Measurements from ENCODE around the gene PGK2.
"Not testable (repeated sequence)": the region's sequence is repeated elsewhere in the genome, so short reads cannot be mapped to it uniquely, and the experiment has no call there.

The PGK2 gene

DNA sequence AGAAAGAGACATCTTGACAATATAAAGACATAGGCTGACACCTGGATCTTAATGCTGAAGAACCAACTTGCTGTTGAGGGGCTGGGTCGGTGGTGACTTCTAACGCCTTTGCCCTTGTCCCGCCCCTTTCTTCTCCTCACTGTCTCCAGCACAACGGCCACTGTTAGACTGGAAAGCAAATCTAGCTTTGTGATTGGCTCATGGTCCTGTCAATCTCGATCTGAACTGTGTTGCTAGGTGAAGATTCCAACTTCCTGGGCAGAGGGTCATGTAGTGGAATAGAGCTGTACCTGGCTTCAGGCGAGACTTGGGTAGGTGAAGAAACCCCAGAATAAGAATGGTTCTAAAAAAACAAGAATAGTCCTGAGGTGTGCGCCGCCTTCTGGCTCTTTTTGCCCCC is at the start of gene PGK2:
Gene PGK2 (minus strand): TSS at position 110 of the 400 bp plus-strand sequence. CDS start 98 bp downstream, at position 12.
- DNase-seq: no peak

DNA sequence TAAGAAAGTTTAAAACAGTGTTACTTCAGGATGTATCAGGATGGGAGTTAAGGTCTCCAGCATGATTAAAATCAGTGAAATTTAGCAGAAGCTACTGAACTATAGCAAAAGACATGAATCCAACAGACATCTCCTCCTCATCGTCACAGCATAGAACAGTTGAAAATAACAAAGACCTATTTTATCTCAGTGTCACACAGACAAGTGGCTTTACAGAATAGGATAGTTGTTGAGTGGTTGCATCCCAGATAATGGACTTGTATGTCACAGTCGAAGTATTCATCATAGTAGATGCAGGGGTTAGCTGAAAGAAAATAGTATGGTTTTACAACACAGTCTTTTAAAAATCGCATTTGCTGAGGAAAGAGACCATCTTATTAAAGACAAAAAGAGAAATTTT is 48.1 kb upstream of the PGK2 start:
- no peak for DNase-seq

DNA sequence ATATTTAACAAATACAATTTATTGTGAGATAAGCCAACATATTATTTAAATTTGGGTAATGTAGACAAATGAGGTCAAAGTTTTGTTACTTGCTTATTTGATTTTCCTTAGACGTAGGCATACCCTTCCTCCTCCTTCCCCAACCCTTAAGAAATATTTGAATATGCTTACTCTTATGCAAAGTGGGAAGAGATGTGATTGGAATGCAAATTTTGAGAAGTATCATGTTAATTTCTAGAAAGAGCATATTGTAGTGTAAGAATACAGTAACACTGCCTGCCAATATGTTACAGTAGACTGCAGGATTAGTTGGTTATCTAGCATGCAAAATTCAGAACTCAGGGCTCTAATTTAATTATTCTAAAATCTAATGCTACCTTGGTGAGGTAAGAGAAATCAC is 46.3 kb upstream of the PGK2 start:
- DNase-seq: no peak

DNA sequence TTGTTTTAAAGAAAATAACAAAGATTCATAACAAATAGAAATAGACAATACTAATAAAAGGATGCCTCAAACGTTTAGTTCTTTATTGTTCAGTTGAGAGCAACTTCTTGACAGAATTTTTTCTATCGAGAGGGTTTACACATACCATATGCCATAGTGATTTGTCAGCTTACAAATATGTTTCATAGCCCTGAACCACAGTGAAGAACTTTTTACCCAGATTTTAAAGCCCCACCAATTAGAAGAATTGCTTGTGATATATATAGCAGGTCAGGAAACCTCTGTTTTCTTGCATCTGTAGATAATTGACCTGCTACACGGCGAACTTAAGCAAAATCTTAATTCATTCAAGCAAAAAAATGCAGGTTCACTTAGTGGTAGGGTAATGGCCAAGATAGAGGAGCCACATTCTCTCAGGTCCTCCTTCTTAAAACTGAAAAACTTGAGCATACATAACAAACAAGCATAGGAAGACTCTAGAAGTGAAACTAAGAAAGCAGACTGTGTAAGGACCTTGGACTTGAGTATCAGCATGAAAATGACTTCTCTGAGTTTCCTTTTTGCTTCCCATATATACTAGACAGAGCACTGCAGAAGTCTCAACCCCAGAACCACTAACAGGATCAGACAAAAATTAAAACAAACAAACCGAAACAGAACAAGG is 39.8 kb upstream of the PGK2 start:
- DNase-seq: no peak

DNA sequence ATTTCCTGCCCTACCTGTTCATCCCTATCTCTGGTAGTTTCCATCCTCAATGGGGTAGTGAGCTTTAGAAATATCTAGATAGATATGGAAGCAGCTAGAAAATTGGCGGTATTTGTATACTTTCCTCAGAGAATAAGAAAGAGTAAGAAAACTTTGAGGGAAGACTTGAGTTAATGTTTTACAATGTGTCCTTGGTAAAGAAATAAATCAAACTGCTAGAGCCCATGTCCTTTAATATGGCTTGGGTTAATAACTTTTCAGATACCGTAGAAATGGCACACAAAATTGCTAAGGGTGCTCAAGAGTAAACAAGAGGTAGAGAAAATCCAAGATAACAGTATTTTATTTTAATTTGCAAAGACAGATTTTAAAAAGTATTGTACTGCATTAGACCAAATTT is 28.1 kb upstream of the PGK2 start:
- no peak for DNase-seq

DNA sequence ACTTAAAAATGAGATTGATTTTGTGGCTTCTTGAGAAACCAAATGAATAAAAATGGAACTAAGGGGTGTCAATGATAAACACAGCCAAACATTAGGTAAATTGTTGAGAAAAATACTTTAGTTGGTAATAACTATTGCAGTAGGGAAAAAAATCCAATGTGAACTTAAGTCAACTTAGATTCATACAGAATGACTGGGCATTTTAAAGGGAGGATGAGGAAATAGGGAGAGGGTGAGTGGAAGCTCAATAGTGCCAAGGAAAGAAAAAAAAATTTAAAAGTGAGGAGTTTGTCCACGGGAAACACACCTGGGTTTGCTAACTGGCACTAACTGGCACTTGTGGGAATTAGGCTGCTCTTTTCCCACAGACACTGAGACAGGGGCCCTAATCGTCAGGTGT is 26.2 kb upstream of the PGK2 start:
- DNase-seq: no peak

DNA sequence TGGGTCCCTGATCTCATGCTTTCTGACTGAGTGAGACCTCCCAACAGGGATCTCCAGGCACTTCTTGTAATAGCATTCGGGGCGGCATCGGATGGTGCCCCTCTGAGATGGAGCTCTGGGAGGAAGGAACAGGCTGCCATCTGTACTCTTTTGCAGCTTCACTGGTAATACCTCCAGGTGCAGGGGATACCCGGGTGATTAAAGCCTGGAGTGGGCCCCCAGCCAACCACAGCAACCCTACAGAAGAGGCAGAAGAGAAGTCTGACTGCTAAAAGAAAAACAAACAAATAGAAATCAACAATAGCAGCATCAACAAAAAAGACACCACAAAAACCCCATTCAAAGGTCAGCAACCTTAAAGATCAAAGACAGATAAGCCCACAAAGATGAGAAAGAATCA is 19.1 kb upstream of the PGK2 start:
- DNase-seq: no peak

DNA sequence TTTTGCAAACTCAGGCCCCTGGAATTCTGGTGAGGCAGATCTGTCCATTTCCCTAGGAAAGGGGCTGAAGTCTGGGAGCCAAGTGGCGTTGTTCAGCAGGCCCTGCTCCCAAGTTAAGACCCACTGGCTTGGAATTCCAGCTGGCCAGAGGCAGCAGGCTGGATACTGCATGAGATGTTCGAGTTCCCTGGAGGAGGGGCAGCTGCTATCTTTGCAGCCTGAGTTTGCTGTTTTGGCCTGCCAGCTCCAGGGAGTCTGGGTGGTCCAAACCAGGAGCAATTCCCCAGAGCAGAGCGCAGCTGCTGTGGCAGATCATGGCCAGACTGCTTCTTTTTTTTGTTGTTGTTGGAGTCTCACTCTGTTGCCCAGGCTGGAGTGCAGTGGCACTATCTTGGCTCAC is 18.2 kb upstream of the PGK2 start:
- no peak for DNase-seq

DNA sequence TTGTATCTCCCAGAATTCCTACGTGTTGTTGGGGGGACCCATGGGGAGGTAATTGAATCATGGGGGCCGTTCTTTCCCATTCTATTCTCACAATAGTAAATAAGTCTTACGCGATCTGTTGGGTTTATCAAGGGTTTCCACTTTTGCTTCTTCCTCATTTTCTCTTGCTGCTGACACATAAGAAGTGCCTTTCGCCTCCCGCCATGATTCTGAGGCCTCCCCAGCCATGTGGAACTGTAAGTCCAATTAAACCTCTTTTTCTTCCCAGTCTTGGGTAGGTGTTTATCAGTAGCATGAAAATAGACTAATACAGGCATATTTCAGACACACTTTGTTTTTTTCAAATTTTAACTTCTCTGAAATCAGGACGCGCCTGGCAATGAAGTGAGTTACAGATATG is 14.4 kb upstream of the PGK2 start:
- no peak for DNase-seq

DNA sequence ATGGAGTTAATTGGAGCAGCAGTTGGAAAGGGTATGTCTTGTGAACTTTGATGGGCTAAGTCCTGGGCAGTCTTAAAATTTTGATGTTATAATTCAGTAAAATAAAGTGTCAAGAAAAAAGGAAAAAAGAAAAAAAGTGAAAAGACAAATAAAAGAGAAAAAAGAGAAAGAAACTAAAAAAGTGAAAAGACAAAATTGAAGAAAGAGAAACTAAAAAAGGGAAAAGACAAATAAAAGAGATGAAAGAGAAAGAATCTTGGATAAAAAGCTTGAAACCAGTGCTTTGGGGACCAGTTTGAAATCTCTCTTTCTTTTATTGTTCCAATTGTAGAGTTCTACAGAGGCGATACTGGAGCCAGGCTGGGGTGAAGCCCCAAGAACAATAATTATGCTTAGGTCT is 12.0 kb upstream of the PGK2 start:
- no peak for DNase-seq

DNA sequence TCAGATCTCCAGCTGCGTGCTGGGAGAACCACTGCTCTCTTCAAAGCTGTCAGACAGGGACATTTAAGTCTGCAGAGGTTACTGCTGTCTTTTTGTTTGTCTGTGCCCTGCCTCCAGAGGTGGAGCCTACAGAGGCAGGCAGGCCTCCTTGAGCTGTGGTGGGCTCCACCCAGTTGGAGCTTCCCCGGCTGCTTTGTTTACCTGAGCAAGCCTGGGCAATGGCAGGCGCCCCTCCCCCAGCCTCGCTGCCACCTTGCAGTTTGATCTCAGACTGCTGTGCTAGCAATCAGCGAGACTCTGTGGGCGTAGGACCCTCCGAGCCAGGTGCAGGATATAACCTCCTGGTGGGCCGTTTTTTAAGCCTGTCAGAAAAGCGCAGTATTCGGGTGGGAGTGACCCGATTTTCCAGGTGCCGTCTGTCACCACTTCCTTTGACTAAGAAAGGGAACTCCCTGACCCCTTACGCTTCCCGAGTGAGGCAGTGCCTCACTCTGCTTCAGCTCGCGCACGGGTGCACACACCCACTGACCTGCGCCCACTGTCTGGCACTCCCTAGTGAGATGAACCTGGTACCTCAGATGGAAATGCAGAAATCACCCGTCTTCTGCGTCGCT is 9.9 kb upstream of the PGK2 start:
- not testable (repeated sequence) for DNase-seq

DNA sequence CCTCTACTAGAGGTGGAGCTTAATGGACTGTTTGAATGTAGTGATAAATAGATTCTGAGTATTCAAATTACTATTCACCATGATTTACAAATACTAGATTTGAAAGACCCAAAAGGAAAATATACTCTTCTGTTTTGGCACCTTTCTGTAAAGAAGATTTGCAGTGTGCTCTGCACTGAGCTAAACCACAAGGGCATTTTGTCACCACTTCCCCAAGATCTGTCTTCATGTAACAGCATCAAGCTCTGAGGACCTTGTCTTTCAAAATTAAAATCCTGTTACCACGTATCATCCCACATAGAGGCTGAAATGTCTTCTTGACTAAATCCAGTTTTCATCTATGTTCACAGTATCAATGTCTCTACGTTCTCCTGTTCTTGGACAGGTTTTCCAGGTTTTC is 3.3 kb upstream of the PGK2 start:
- DNase-seq: no peak

DNA sequence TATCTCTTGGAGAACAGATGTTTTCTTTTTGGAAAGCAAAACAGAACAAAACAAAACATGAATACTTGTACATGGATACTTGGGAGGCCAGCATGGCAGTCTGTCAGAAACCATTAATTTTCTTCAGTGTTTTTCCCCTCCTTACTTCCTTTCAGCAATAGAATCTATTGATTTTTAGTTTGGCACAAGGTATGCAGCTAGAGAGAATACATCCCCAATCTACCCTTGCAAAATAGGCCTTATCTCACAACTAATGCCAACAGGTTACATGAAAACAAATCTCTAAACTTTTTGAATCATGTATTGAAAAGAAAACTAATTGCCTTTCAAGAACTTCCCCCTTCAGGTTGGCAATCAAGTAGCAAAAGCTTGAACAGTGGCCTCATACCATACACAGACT is 2.8 kb downstream of the PGK2 start:
- no peak for DNase-seq

DNA sequence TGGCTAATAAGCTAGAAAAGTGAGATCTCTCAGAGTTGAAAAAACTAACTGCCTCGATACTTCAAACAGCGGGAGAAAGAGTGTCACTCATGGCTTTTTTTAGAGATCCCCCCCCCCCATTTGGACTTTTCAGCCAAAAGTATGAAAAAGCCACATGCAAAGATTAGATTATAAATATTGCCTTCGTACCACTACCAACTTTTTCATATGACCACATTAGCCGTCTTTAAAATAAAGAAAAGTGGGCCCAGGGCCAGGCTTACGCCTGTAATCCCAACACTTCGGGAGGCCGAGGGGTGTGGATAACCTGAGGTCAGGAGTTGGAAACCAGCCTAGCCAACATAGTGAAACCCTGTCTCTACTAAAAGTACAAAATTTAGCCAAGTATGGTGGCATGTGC is 4.4 kb downstream of the PGK2 start:
- DNase-seq: no peak

DNA sequence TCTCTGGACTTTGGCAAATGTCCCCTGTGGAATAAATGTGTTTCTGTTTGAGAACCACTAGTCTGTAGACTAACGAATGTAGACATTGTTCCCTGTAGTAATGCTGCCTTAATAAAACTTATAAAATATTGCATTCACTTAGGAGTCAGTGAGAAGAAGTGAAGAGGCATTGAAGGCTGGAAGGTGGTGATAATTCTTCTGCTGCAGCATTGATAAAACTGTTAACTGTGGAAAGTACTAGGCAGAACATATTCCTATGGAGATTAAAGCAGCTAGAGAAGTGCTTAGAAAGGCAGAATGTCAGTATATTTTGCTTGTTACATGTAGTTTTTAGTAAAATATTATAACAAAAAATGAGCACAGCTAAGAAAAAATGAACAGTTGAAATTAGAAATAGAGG is 4.8 kb downstream of the PGK2 start:
- no peak for DNase-seq

DNA sequence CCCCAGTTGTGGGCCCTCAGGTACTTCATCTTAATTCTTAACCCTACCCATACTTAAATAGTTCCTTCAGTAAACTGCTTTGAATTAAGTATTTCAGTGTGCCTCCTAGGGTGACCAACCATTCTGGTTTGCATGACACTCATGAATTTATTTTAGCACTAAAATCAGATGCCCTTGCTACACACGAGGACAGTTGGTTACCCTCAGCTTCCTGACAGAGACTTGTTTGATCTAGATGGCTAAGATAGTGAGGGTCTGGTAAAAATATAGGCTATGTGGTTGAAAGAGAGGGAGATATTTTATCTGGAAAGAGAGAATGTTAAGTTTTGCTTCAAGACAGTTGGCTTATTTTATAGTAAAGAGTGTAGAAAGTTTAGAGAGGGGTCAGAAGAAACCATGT is 10.6 kb downstream of the PGK2 start:
- DNase-seq: no peak

DNA sequence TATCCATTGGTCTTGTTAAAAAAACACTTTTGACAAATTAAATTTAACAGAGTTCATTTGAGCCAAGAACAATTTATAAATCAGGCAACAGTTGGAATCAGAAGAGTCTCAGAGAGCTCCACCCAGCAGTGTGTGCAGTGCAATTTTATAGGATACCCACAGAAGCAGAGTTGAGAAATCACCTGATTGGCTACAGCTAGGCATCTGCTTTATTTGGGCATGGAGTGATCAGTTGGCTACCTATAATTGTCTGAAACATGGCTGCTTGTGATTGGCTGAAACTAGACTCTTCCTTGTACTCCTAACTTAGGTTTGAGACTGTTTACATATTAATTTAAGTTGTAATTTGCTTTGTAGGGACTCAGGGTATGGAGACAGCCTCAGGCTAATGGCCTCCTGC is 12.0 kb downstream of the PGK2 start:
- no peak for DNase-seq

DNA sequence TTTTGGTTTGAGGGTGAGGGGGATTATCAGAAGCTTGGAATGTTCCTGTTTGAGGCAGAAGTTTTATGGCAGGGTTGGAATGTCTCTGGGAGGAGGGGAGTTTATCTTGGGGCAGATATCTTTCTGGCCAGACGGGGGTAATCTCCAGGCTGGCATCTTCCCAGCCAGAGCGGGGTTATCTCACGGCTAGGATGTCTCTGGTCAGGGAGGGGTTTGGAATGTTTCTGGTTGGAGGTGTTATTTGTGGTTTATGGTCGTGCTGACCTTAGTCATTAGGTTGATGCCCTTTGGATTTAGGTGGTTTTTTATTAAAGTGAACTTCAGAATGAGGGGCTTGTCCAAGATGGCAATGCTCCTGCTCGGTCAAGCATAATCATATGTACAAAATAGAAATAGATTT is 14.8 kb downstream of the PGK2 start:
- DNase-seq: no peak

DNA sequence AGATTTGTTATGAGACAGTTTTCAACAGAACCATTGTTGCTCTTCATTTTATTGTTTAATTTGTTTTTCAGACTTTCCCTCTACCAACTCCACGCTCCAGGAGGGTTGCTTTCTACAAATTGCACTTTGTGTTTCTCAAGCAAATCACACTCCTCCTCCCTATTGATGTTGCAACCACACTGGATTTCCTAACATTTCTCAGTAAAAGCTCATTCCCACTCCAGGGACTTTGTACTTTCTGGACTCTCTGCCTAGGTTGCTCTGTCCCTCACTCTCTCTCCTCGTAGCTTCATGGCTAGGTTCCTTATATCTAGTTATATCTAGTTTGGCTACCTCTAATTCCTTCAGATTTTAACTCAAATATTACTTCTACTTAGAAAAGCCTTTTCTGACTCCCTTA is 20.3 kb downstream of the PGK2 start:
- no peak for DNase-seq

DNA sequence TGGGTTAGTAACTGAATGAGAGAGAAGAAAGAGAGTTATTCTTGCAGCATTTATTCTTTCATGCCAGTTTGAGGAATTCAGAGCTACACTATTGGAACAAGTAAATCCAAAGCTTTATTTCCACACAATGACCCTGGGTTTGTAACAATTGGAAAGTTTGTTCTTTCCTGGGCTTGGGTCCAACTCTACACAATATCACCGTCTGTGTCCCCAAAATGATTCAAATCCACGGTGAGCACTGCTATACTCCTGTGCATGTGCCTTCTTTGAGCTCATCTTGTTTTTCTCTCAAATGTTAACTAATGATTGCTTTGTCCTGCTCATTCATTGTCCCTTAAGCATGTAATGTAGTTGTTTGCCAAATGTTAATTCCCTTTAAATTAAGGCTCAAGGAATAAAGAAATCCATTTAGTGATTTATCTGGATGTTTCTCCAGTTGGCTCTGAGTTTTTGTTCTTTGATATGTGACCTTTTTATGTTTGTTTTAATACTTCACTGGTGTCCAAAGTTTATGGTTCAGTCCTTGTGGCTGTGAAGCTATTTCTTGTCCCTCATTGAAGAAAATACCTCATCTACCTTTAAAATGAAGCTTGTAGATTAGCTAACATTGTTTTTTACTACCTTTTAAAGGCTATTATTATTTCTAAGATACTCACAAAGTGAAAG is 22.4 kb downstream of the PGK2 start:
- no peak for DNase-seq

DNA sequence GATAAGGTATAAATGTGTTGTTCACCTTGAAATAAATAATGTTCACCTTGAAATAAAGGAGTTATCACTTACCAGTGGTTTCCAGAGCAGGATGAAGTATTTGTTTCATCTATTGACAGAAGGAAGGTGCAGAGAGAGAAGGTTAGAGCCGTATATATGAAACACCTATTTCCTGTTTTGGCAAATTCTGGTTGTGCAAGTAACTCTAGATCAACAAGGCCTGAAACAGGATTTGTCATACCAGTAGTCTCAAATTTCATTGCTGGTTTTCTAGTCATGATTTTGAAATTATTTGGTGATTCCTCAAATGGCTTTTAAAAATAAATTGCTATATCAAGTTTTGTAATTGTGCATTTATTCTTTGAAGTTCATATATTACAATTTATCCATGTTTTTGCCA is 42.8 kb downstream of the PGK2 start, which contains the start of gene CRISP3:
Gene CRISP3 (minus strand): TSS at position 130 of the 400 bp plus-strand sequence. CDS start 21 bp downstream, at position 109.
- no peak for DNase-seq

DNA sequence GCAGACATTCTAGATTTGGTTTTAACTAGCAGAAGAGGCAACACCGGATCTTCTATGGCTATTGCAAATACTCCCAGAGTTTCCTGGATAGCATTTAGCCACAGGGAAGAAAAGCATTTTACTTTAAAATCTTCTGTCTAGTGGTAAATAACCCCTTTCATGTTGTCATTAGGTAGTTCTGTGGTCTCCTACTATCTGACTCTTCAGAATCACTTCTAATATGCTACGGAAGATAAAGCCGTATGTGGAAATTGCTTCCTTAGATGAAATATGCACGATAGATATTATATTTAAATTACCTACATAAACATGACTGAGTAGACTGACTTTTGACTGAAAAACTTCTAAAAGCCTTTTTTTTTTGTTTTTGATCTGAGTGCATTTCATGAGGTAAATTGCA is 43.7 kb downstream of the PGK2 start:
- no peak for DNase-seq

DNA sequence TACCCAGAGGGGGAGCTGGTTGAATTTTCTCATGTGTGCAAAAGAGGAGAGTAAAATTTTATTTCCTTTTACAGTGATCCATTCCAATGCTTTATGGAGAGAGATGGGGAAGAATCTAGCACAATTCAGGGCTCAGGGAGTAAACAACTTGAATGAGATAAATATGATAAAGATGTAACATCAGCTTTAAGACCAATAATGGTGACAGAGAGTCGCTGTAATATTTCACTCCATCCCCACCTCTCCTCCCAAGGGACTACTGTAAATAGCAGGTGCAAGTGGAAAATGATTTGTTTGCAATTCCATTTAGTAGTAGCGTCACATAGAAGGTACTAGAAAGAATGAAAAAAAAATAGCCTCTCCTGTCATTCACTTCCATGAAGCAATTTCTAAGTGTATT is 47.7 kb downstream of the PGK2 start:
- no peak for DNase-seq

DNA sequence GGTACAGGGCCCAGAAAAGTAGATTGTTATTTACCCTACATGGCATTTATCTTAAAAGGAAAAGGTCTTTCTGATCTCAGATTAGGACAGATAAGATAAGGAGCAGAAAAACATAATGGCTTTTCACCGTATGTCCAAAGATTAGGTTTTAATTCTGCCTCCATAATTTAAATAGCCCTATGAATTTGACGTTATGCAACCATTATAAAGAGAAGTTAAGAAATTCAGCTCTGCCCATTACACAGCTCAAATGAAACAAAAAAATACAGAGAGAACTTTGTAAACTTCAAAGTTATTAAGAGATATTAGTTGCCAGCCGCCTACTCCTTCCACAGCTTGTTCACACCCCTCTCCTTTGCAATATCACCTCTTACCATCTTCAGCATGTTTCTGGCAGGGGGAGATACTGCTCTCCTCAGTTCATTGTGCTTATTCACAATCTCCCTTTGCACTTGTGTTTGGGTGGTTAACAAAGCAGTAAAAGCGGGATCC is 51.0 kb downstream of the PGK2 start:
- DNase-seq: no peak
